BE2C (cell line): ENCODE results near the gene NIPAL3.

Experiments used
- DNase-seq: peaks from one replicate; pipeline ENCODE4 v3.0.0-alpha.2; 2020
- H3K27me3 ChIP-seq: fragments of 250-450 bp; sonication (Bioruptor Pico); 2 replicates; pipeline ENCODE4 v1.5.1; 2020; ENCODE audit warnings: mild to moderate bottlenecking
- H3K36me3 ChIP-seq: fragments of 250-450 bp; sonication (Bioruptor Pico); 2 replicates; pipeline ENCODE4 v1.5.1; 2020; ENCODE audit warnings: mild to moderate bottlenecking
- H3K4me1 ChIP-seq: fragments of 250-450 bp; sonication (Bioruptor Pico); 2 replicates; pipeline ENCODE4 v1.5.1; 2020
- H3K4me3 ChIP-seq: 2 replicates; pipeline ENCODE4 v1.5.1; 2011; ENCODE audit warnings: low read depth, low read length
- H3K9me3 ChIP-seq: fragments of 250-450 bp; sonication (Bioruptor Pico); 2 replicates; pipeline ENCODE4 v1.5.1; 2020
- TF ChIP-seq, protein P1 (sequence below): IDR thresholded peaks from 2 replicates; pipeline ENCODE4 v1.5.1; 2012; ENCODE audit warnings: mild to moderate bottlenecking, low read depth, low read length

The NIPAL3 gene

GRCh38 chr1:24392982-24393650, 22.5 kb upstream of the NIPAL3 start:
- no peak overlapping the region for H3K4me3 ChIP-seq
- no peaks in the 10 kb centered on the region for H3K9me3 ChIP-seq
- no peak for DNase-seq
- TF ChIP-seq, protein P1, sequence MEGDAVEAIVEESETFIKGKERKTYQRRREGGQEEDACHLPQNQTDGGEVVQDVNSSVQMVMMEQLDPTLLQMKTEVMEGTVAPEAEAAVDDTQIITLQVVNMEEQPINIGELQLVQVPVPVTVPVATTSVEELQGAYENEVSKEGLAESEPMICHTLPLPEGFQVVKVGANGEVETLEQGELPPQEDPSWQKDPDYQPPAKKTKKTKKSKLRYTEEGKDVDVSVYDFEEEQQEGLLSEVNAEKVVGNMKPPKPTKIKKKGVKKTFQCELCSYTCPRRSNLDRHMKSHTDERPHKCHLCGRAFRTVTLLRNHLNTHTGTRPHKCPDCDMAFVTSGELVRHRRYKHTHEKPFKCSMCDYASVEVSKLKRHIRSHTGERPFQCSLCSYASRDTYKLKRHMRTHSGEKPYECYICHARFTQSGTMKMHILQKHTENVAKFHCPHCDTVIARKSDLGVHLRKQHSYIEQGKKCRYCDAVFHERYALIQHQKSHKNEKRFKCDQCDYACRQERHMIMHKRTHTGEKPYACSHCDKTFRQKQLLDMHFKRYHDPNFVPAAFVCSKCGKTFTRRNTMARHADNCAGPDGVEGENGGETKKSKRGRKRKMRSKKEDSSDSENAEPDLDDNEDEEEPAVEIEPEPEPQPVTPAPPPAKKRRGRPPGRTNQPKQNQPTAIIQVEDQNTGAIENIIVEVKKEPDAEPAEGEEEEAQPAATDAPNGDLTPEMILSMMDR, result no peak
- H3K27me3 ChIP-seq, result no peaks in the 10 kb centered on the region
- no peaks in the 10 kb centered on the region for H3K36me3 ChIP-seq
- H3K4me1 ChIP-seq, result no peaks in the 10 kb centered on the region

DNA sequence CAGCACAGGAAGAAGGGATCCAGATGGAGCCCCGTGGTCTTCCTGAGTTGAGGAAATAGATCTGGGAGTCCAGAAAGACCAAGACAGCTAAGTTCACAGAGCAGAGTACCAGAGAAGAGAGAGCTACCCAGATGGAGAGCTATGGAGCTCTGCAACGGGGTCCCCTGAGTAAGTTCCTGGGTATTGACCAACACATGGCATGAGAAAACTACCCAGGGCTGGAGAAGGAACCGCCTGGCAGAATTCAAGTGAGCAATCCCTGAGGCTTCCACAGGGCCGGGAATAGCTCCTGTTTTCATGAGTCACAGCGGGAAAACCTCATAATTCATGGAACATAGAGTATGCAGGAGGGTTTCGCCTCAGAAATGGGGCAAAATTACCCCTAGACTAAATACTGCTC, 21.7 kb upstream of the NIPAL3 start:
- TF ChIP-seq, protein P1, result no peak
- Histone ChIP-seq H3K27me3 (no peaks in the 10 kb centered on the region), H3K9me3 (no peaks in the 10 kb centered on the region), H3K4me1 (no peaks in the 10 kb centered on the region), H3K36me3 (no peaks in the 10 kb centered on the region), H3K4me3 (no peak overlapping the region)
- DNase-seq, result no peak

DNA sequence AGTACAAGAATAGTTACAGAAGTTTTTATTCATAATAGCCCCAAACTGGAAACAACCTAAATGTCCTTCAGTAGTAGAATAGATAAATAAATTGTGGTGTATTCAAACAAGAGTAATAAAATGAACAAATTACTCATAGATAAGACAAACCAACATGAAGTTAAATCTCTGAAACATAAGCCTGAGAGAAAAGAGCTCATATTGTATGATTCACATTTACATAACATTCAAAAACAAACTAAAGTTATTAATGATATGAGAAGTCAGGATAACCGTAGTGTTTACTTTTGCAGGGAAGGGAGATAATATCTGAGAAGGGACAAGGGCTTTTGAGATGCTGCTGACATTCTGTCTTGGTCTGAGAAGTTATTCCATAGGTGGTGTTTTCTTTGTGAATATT, 15.5 kb upstream of the NIPAL3 start:
- H3K36me3 ChIP-seq, result no peaks in the 10 kb centered on the region
- no peak for DNase-seq
- no peaks in the 10 kb centered on the region for H3K27me3 ChIP-seq
- no peaks in the 10 kb centered on the region for H3K4me1 ChIP-seq
- no peak overlapping the region for H3K4me3 ChIP-seq
- TF ChIP-seq, protein P1, result no peak
- H3K9me3 ChIP-seq, result no peaks in the 10 kb centered on the region

- Histone ChIP-seq H3K4me1 (no peaks in the 10 kb centered on the region), H3K9me3 (no peaks in the 10 kb centered on the region), H3K27me3 (no peaks in the 10 kb centered on the region), H3K36me3 (no peaks in the 10 kb centered on the region), H3K4me3 (no peak overlapping the region)
- TF ChIP-seq, protein P1, result no peak
- DNase-seq, result no peak
Observed at GRCh38 chr1:24403806-24404205, 11.8 kb upstream of the NIPAL3 start.

DNA sequence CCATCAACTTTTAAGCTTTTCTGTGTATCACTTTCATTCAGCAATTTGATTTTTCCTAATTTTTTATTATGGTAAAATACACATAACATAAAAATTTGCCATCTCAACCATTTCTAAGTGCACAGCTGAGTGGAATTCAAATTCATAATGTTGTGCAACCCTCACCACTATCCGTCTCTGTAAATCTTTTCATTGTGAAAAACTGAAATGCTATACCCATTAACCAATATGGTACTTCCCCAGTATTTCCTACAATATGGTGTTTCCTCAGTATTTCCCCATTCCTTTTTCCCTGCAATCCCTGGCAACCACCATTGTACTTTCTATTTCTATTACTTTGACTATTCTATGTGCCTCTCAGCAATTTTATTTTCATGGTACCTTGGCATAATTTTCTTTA, 8.8 kb upstream of the NIPAL3 start:
- H3K36me3 ChIP-seq, result no peaks in the 10 kb centered on the region
- TF ChIP-seq, protein P1, result no peak
- H3K27me3 ChIP-seq, result no peaks in the 10 kb centered on the region
- H3K4me1 ChIP-seq, result no peaks in the 10 kb centered on the region
- H3K4me3 ChIP-seq, result no peak overlapping the region
- DNase-seq, result no peak
- H3K9me3 ChIP-seq, result no peaks in the 10 kb centered on the region

DNA sequence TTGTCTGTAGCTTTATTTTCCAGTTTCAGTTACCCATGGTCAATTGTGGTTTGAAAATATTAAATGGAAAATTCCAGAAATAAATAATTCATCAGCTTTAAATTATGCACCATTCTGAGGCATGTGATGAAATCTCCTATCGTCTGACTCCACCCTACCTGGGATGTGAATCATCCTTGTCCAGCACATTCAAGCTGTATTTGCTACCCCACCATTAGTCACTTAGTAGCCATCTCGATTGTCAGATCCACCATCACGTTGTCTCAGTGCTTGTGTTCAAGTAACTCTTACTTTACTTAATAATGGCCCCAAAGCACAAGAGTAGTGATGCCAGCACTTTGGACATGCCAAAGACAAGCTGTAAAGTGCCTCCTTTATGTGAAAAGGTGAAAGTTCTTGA, 6.1 kb upstream of the NIPAL3 start:
- no peak overlapping the region for H3K4me3 ChIP-seq
- H3K27me3 ChIP-seq, result no peaks in the 10 kb centered on the region
- no peaks in the 10 kb centered on the region for H3K4me1 ChIP-seq
- H3K9me3 ChIP-seq, result no peaks in the 10 kb centered on the region
- TF ChIP-seq, protein P1, result no peak
- H3K36me3 ChIP-seq, result no peaks in the 10 kb centered on the region
- no peak for DNase-seq
